H1 (cell line): ENCODE data around the gene RITA1. TPM values are rescaled to one million over a fixed set of nuclear protein-coding genes. Genes with fewer than 3 reads are reported as not detected.

Experiments
- BACH1 ChIP-seq: IDR thresholded peaks from 2 replicates; pipeline ENCODE4 v1.6.1; 2012; ENCODE audit warnings: low read length, improper control_type of control experiment
- SIRT6 ChIP-seq: IDR thresholded peaks from one replicate; pipeline ENCODE4 v1.7.1; 2012; ENCODE audit warnings: low read length, inconsistent platforms
- polyA plus RNA-seq, 7 experiments: library from polyadenylated mRNA; depleted of rRNA in 3 of 7; stranded (reverse) in 5 of 7; unstranded in 2 of 7; fragments of >200 nt in 5 of 7; fragments of 200-250 nt in 2 of 7; gene quantifications; 1 replicate in 5 of 7; 2 replicates in 1 of 7; 4 replicates in 1 of 7; pipeline versions ENCODE4 v1.2.1 to v1.2.3, GENCODE V29; 2011 to 2013; ENCODE audit warnings: missing spikeins in 2 of 7, mixed read lengths in 2 of 7
- total RNA-seq: library from RNA; stranded (reverse); fragmentation: NEBNext Ultra II Directional; extraction: Animal tissue kit (Norgen Biotek cat#: 25700); gene quantifications from 2 replicates; pipeline ENCODE4 v1.2.1, GENCODE V29; 2021

RITA1 gene
- total and polyA plus RNA-seq, 2 of the 8 experiments (the other 6 are each of a cell fraction or from before 2014, with no cell fraction given) = 24.1 to 25.8 TPM

- TF ChIP-seq SIRT6 = no peak
- TF ChIP-seq BACH1 = 0 out of 2 replicates have a peak, but pooled peaks have one; percentile 36
- TF ChIP-seq, all 59 proteins: peak for 3
Observed at GRCh38 chr12:113174461-113175384, 10.8 kb upstream of the RITA1 start (continued).
